Measurements from ENCODE around the gene RGS11. TPM values are rescaled to one million over a fixed set of nuclear protein-coding genes. Genes with fewer than 3 reads are reported as not detected.

RGS11 gene
- total RNA-seq, 1 experiment from 2014 or later = 2.9 TPM

GRCh38 chr16:245105-245504, 30.6 kb downstream of the RGS11 start:
- Histone ChIP-seq H2AK5ac (ENCODE audit: insufficient read length, low read length) (no peak overlapping the region), H3K4me1 (ENCODE audit: insufficient read depth, low read length) (no peaks in the 10 kb centered on the region), H3K27me3 (ENCODE audit: insufficient read depth, low read length) (no peaks in the 10 kb centered on the region), H4K8ac (replicated peaks; ENCODE audit: insufficient read length, low read depth, low read length) (no peak overlapping the region), H3K9me3 (ENCODE audit: control insufficient read depth, low read depth, low read length) (no peaks in the 10 kb centered on the region), H2BK20ac (ENCODE audit: low read depth, low read length, poor library complexity, severe bottlenecking) (no peak overlapping the region), H3K4me2 (ENCODE audit: insufficient read depth, insufficient read length, low read length) (no peak overlapping the region), H2AFZ (ENCODE audit: low read length) (no peak overlapping the region), H3K79me2 (ENCODE audit: insufficient read depth, low read length) (no peaks in the 10 kb centered on the region; the same call in 1 of the 2 replicates), H3K23me2 (ENCODE audit: insufficient read length, low read depth, low read length, poor library complexity, severe bottlenecking) (no peaks in the 10 kb centered on the region), H3K18ac (ENCODE audit: insufficient read length, low read depth, low read length) (no peak overlapping the region), H2BK12ac (ENCODE audit: insufficient read length, low read depth, low read length) (no peak overlapping the region), H4K91ac (ENCODE audit: insufficient read length, low read depth, low read length) (no peak overlapping the region), H3K4ac (ENCODE audit: low read depth, low read length) (no peak overlapping the region), H2BK5ac (ENCODE audit: insufficient read length, low read length) (no peak overlapping the region), H4K20me1 (ENCODE audit: control insufficient read depth, insufficient read depth, insufficient read length) (no peaks in the 10 kb centered on the region), H2BK15ac (ENCODE audit: low read depth, low read length) (no peak overlapping the region), H3T11ph (ENCODE audit: low read length) (no peak overlapping the region), H3K27ac (ENCODE audit: insufficient read length, low read depth, low read length) (no peak overlapping the region), H3K79me1 (ENCODE audit: insufficient read depth, low read depth, low read length, poor library complexity, severe bottlenecking) (peaks cover 12% of the 10 kb centered on the region), H3K9ac (ENCODE audit: extremely low read depth, insufficient read length, low read length) (no peak overlapping the region), H3K56ac (ENCODE audit: insufficient read length, low read depth, low read length) (no peak overlapping the region), H3K14ac (ENCODE audit: insufficient read depth, low read length) (no peak overlapping the region), H2BK120ac (ENCODE audit: low read depth, low read length, poor library complexity, severe bottlenecking) (no peak overlapping the region), H3K23ac (ENCODE audit: insufficient read length, low read depth, low read length) (no peak overlapping the region), H4K5ac (ENCODE audit: insufficient read length, low read depth, low read length) (no peak overlapping the region)
- Mint-ChIP-seq H3K36me3 (ENCODE audit: insufficient read depth in 1 of 3, low read depth in 3 of 3) (peaks cover 0 to 7% (median under 1%) of the 10 kb centered on the region in 3 experiments; a peak in 4 of 7 replicates), H3K27ac (peak overlapping the region; percentile 37 to 75 (median 62); a peak in 4 of 7 replicates), H3K4me1 (peaks cover 0 to 2% of the 10 kb centered on the region in 2 experiments; a peak in 2 of 4 replicates), H3K27me3 (ENCODE audit: low read depth) (no peaks in the 10 kb centered on the region), H3K4me3 (no peak overlapping the region), H3K9me3 (no peaks in the 10 kb centered on the region)
- no peak for TF ChIP-seq CTCF (conservative IDR thresholded peaks at IDR 0.05)
- no peak for DNase-seq
- WGBS (ENCODE audit: extremely low coverage, insufficient read length, low lambda C conversion rate) = no CpG with 5 or more reads among the region's 9 CpGs
